NCI-H146 (cell line): ENCODE results near the gene TMEM156.
"Not testable (repeated sequence)": the region's sequence is repeated elsewhere in the genome, so short reads cannot be mapped to it uniquely, and the experiment has no call there.

Experiments
- DNase-seq: peaks from one replicate; lab custom pipeline; 2025; lab: John Stamatoyannopoulos, UW

The TMEM156 gene

GRCh38 chr4:38957261-38957815 lies 74.9 kb downstream of the TMEM156 start:
- DNase-seq: no peak

GRCh38 chr4:38955957-38956356 lies 76.3 kb downstream of the TMEM156 start:
- no peak for DNase-seq

- DNase-seq: no peak
These were observed 77.5 kb downstream of the TMEM156 start for GRCh38 chr4:38954727-38955126.

- DNase-seq: no peak
These were observed 80.2 kb downstream of the TMEM156 start for GRCh38 chr4:38952017-38952416.

- no peak for DNase-seq
These were observed 80.6 kb downstream of the TMEM156 start for GRCh38 chr4:38951598-38951997.

- no peak for DNase-seq
These were observed 81.5 kb downstream of the TMEM156 start for GRCh38 chr4:38950734-38951133.

- DNase-seq: no peak
These were observed 82.0 kb downstream of the TMEM156 start for GRCh38 chr4:38950159-38950558.

- DNase-seq: no peak
These were observed 82.7 kb downstream of the TMEM156 start for GRCh38 chr4:38949411-38950051.

GRCh38 chr4:38948551-38948950 lies 83.7 kb downstream of the TMEM156 start:
- no peak for DNase-seq

- DNase-seq: no peak
These were observed 85.3 kb downstream of the TMEM156 start for GRCh38 chr4:38946919-38947318.

- DNase-seq: no peak
These were observed 87.8 kb downstream of the TMEM156 start for GRCh38 chr4:38944440-38944839.

- no peak for DNase-seq
These were observed 88.9 kb downstream of the TMEM156 start for GRCh38 chr4:38943343-38943742.

- not testable (repeated sequence) for DNase-seq
These were observed 90.3 kb downstream of the TMEM156 start for GRCh38 chr4:38941906-38942305.

- DNase-seq: no peak
These were observed 91.7 kb downstream of the TMEM156 start for GRCh38 chr4:38940476-38940875.

GRCh38 chr4:38939165-38939564 lies 93.0 kb downstream of the TMEM156 start:
- DNase-seq: no peak

GRCh38 chr4:38935391-38936073 lies 96.7 kb downstream of the TMEM156 start:
- no peak for DNase-seq

- no peak for DNase-seq
These were observed 101.1 kb downstream of the TMEM156 start for GRCh38 chr4:38931125-38931524.

- DNase-seq: no peak
These were observed 101.5 kb downstream of the TMEM156 start for GRCh38 chr4:38930707-38931106.

- peak; percentile 24 for DNase-seq
These were observed 102.0 kb downstream of the TMEM156 start for GRCh38 chr4:38930204-38930603.

- no peak for DNase-seq
These were observed 103.2 kb downstream of the TMEM156 start for GRCh38 chr4:38928974-38929373.

- DNase-seq: no peak
These were observed 103.6 kb downstream of the TMEM156 start for GRCh38 chr4:38928568-38928967.

- DNase-seq: no peak
These were observed 105.3 kb downstream of the TMEM156 start for GRCh38 chr4:38926896-38927295.
